ENCODE results near the gene ANXA2R.

GRCh38 chr5:42994555-42995359 lies 45.4 kb downstream of the ANXA2R start:
- no peak for TF ChIP-seq EZH2phosphoT487 (IDR thresholded peaks at IDR 0.05; ENCODE audit: insufficient read depth, low read depth)
- TF ChIP-seq EZH2 (IDR thresholded peaks at IDR 0.05; ENCODE audit: insufficient read depth, poor library complexity, severe bottlenecking): no peak
